HCT116 (cell line): ENCODE results near the gene PRMT2. TPM values are rescaled to one million over a fixed set of nuclear protein-coding genes. Genes with fewer than 3 reads are reported as not detected.

Experiments
- ATAC-seq: fragments of 200-7000 bp; cut with Tn5 transposase; 2 replicates; pipeline ENCODE4 v1.9.1; 2020; ENCODE audit warnings: mild to moderate bottlenecking, moderate library complexity
- BruUV-seq: library from RNA; stranded (reverse); fragments of 400-500 nt; replicated peaks from 2 replicates; lab custom pipeline; 2021; lab: Mats Ljungman, UMichigan
- CTCF ChIA-PET: fragments of 300-600 bp; sonication (Branson Sonifier 250); formaldehyde crosslinking; loops from one replicate; lab custom pipeline; 2021; ENCODE audit warnings: antibody characterized with exemption; lab: Charles Lee
- POLR2A ChIA-PET: fragments of 300-600, 350-600 bp; sonication (Branson Sonifier 250); formaldehyde crosslinking; loops from one replicate; lab custom pipeline; 2021; ENCODE audit warnings: antibody characterized with exemption; lab: Charles Lee
- RAD21 ChIA-PET, 2 experiments: fragments of 300-600 bp; sonication (Branson Sonifier 250); formaldehyde crosslinking; loops; one replicate each; lab custom pipeline; 2023; ENCODE audit warnings: low total read pairs in 2 of 2; ENCODE audit not compliant: uncharacterized antibody in 2 of 2, unreplicated experiment in 2 of 2, low non-redundant PET in 1 of 2; lab: Charles Lee
- DNase-seq: peaks from one replicate; pipeline ENCODE4 v3.0.0-alpha.2; 2010; ENCODE audit warnings: low read depth, low spot score
- H2AFZ ChIP-seq: fragments of 200-600 bp; shearing (Covaris generic), sonication (generic); 2 replicates; pipeline ENCODE4 v1.6.1; 2017; ENCODE audit warnings: low read depth, mixed run types, mixed read lengths, antibody characterized with exemption, low read length; ENCODE audit not compliant: poor library complexity, severe bottlenecking
- H3K27ac ChIP-seq: 2 replicates; pipeline ENCODE4 v1.5.1; 2012; ENCODE audit warnings: low read depth, low read length
- H3K27me3 ChIP-seq: fragments of 200-600 bp; sonication (generic); 2 replicates; pipeline ENCODE4 v1.6.1; 2016; ENCODE audit warnings: mixed run types, low read length, mixed read lengths; ENCODE audit not compliant: insufficient read depth
- H3K36me3 ChIP-seq, 2 experiments: fragments of 200-500 bp in 1 of 2; fragments of 200-600 bp in 1 of 2; sonication (Bioruptor generic) in 1 of 2; sonication (generic) in 1 of 2; 2 replicates each; pipeline versions ENCODE4 v1.5.1 to v1.6.1; 2014 to 2016; ENCODE audit warnings: low read length in 2 of 2, inconsistent platforms in 1 of 2, mixed read lengths in 1 of 2, mixed run types in 1 of 2; ENCODE audit not compliant: insufficient read depth in 2 of 2, control insufficient read depth in 1 of 2
- H3K4me1 ChIP-seq, 2 experiments: fragments of 200-600 bp in 1 of 2; sonication (generic) in 1 of 2; 2 replicates each; pipeline versions ENCODE4 v1.5.1 to v1.6.1; 2012 to 2017; ENCODE audit warnings: low read length in 2 of 2, inconsistent platforms in 1 of 2, mild to moderate bottlenecking in 1 of 2, mixed read lengths in 1 of 2, mixed run types in 1 of 2, moderate library complexity in 1 of 2; ENCODE audit not compliant: insufficient read depth in 2 of 2, control insufficient read depth in 1 of 2
- H3K4me2 ChIP-seq: fragments of 200-600 bp; sonication (generic); 2 replicates; pipeline ENCODE4 v1.6.1; 2017; ENCODE audit warnings: mixed run types, low read length, mixed read lengths
- H3K4me3 ChIP-seq, 2 experiments: fragments of 200-600 bp in 1 of 2; sonication (generic) in 1 of 2; replicated peaks in 1 of 2; 2 replicates each; pipeline ENCODE4 v1.5.1; 2011 to 2016; ENCODE audit warnings: low read length in 2 of 2, control low read depth in 1 of 2, low read depth in 1 of 2, mild to moderate bottlenecking in 1 of 2, mixed read lengths in 1 of 2, mixed run types in 1 of 2
- H3K79me2 ChIP-seq: fragments of 200-600 bp; sonication (generic); 2 replicates; pipeline ENCODE4 v1.6.1; 2017; ENCODE audit warnings: mild to moderate bottlenecking, mixed run types, low read length, moderate library complexity, mixed read lengths; ENCODE audit not compliant: insufficient read depth
- H3K9ac ChIP-seq: fragments of 200-600 bp; sonication (generic); 2 replicates; pipeline ENCODE4 v1.6.1; 2016; ENCODE audit warnings: low read length, mixed read lengths
- H3K9me2 ChIP-seq: fragments of 200-600 bp; sonication (generic), shearing (Covaris generic); 2 replicates; pipeline ENCODE4 v1.6.1; 2017; ENCODE audit warnings: mixed run types, mild to moderate bottlenecking, moderate library complexity; ENCODE audit not compliant: insufficient read depth
- H3K9me3 ChIP-seq, 2 experiments: fragments of 200-500 bp in 1 of 2; fragments of 200-600 bp in 1 of 2; sonication (Bioruptor generic) in 1 of 2; sonication (generic) in 1 of 2; 2 replicates each; pipeline ENCODE4 v1.6.1; 2014 to 2017; ENCODE audit warnings: low read length in 2 of 2, mixed read lengths in 2 of 2, inconsistent platforms in 1 of 2, low read depth in 1 of 2, mild to moderate bottlenecking in 1 of 2, mixed run types in 1 of 2, moderate library complexity in 1 of 2; ENCODE audit not compliant: control insufficient read depth in 1 of 2, insufficient read depth in 1 of 2
- H4K20me1 ChIP-seq: fragments of 200-600 bp; sonication (generic), shearing (Covaris generic); 2 replicates; pipeline ENCODE4 v1.6.1; 2017; ENCODE audit warnings: mixed run types, mild to moderate bottlenecking, moderate library complexity; ENCODE audit not compliant: insufficient read depth
- EGR1 ChIP-seq: IDR thresholded peaks from 2 replicates; pipeline ENCODE4 v1.6.1; 2012; ENCODE audit warnings: low read depth
- EZH2 ChIP-seq: fragments of 200-600 bp; sonication (generic); IDR thresholded peaks from 2 replicates; pipeline ENCODE4 v1.6.1; 2017; ENCODE audit warnings: antibody characterized with exemption, mixed run types
- EZH2phosphoT487 ChIP-seq: fragments of 200-600 bp; IDR thresholded peaks from 2 replicates; pipeline ENCODE4 v1.6.1; 2018; ENCODE audit warnings: antibody characterized with exemption, borderline replicate concordance
- POLR2A ChIP-seq: IDR thresholded peaks from 2 replicates; pipeline ENCODE4 v1.7.0; 2011; ENCODE audit warnings: borderline replicate concordance; ENCODE audit not compliant: insufficient read depth, insufficient read length; ENCODE audit errors: extremely low read depth
- POLR2AphosphoS5 ChIP-seq: IDR thresholded peaks from 2 replicates; pipeline ENCODE4 v1.6.1; 2011; ENCODE audit warnings: mild to moderate bottlenecking, low read depth, low read length, moderate library complexity
- SRF ChIP-seq: IDR thresholded peaks from 2 replicates; pipeline ENCODE4 v1.6.1; 2012; ENCODE audit warnings: low read depth
- intact Hi-C: fragments of 100-400 bp; cut with micrococcal nuclease; formaldehyde crosslinking; loops from 2 replicates; pipeline ENCODE4 v1.10.0; 2022
- total RNA-seq: library from RNA; stranded (reverse); gene quantifications from one replicate; pipeline ENCODE4 v1.2.1, GENCODE V29; 2021; ENCODE audit not compliant: unreplicated experiment
- TF ChIP-seq, protein P1 (sequence below): IDR thresholded peaks from 2 replicates; pipeline ENCODE4 v1.6.1; 2011; ENCODE audit warnings: mild to moderate bottlenecking, low read length, moderate library complexity; ENCODE audit not compliant: insufficient replicate concordance; ENCODE audit errors: extremely low read depth
- TF ChIP-seq, protein P2 (sequence below): IDR thresholded peaks from 2 replicates; pipeline ENCODE4 v1.6.1; 2012

Gene PRMT2
- total RNA-seq, 1 experiment from 2014 or later: 59.1 TPM

DNA sequence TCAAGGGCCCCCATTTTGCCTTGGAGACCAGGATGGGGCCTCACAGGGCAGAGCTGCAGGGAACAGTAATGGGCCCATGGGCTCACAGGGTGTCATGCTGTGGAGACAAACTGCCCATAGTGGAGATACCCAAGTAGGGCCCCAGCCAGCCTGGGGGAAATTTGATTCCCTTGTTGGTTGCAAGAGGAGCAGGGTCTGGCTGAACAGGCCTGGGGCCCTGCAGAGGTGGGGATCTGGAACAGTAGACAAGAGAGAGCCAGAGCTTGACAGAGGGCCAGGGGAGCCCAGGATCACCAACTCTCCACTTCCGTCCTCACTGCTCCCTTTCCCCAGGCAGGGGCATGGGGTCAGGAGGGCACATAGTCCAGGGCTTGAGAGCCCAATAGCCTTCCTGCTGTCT, 39.3 kb upstream of the PRMT2 start:
- no peaks in the 10 kb centered on the region for H3K27me3 ChIP-seq
- no peak overlapping the region for H2AFZ ChIP-seq
- BruUV-seq: no TSS peak
- H3K4me2 ChIP-seq: no peak overlapping the region
- peaks cover 8 to 14% of the 10 kb centered on the region in 2 experiments; a peak in 2 of 4 replicates for H3K9me3 ChIP-seq
- H3K4me1 ChIP-seq: no peaks in the 10 kb centered on the region
- TF ChIP-seq EZH2: no peak
- TF ChIP-seq, protein P1, sequence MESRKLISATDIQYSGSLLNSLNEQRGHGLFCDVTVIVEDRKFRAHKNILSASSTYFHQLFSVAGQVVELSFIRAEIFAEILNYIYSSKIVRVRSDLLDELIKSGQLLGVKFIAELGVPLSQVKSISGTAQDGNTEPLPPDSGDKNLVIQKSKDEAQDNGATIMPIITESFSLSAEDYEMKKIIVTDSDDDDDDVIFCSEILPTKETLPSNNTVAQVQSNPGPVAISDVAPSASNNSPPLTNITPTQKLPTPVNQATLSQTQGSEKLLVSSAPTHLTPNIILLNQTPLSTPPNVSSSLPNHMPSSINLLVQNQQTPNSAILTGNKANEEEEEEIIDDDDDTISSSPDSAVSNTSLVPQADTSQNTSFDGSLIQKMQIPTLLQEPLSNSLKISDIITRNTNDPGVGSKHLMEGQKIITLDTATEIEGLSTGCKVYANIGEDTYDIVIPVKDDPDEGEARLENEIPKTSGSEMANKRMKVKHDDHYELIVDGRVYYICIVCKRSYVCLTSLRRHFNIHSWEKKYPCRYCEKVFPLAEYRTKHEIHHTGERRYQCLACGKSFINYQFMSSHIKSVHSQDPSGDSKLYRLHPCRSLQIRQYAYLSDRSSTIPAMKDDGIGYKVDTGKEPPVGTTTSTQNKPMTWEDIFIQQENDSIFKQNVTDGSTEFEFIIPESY: no peak
- TF ChIP-seq POLR2AphosphoS5: no peak
- no peak for TF ChIP-seq SRF
- no peak for TF ChIP-seq EGR1
- TF ChIP-seq EZH2phosphoT487: no peak
- no peak for TF ChIP-seq POLR2A
- no peak overlapping the region for H3K27ac ChIP-seq
- no peaks in the 10 kb centered on the region for H4K20me1 ChIP-seq
- RAD21 ChIA-PET: no interaction called here
- intact Hi-C loops: no loop called here
- CTCF ChIA-PET: no interaction called here
- H3K36me3 ChIP-seq: no peaks in the 10 kb centered on the region
- H3K4me3 ChIP-seq: no peak overlapping the region
- ATAC-seq: no peak
- no peak overlapping the region for H3K9ac ChIP-seq
- POLR2A ChIA-PET: no interaction called here
- H3K9me2 ChIP-seq: no peaks in the 10 kb centered on the region
- no peak for DNase-seq
- no peaks in the 10 kb centered on the region for H3K79me2 ChIP-seq

DNA sequence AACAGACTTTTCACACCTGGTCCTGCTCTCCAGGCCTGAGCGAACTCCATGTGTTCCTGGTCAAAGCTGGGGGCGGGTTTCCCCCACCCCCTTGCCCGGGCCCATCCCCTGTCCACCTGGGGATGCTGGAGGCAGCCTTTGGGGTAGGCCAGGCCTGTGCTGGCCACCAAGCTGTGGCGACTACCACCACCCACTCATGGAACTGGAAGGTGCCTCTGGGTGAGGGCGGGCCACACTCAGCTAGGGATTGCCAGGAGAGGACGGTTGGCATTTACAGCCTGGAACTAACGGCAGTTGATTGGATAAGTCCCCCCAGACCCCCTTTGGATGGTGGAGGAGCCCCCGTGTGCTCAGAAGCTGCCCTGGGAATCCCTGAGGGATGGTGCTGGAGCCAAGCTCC, 38.4 kb upstream of the PRMT2 start:
- ChIA-PET RAD21 (no interaction called here), POLR2A (no interaction called here), CTCF (no interaction called here)
- Histone ChIP-seq H3K27me3 (no peaks in the 10 kb centered on the region), H3K79me2 (no peaks in the 10 kb centered on the region), H4K20me1 (no peaks in the 10 kb centered on the region), H3K4me1 (no peaks in the 10 kb centered on the region), H3K27ac (no peak overlapping the region), H3K4me2 (no peak overlapping the region), H3K9me3 (peaks cover 8 to 14% of the 10 kb centered on the region in 2 experiments; a peak in 2 of 4 replicates), H3K36me3 (no peaks in the 10 kb centered on the region), H3K9ac (no peak overlapping the region), H3K9me2 (no peaks in the 10 kb centered on the region), H2AFZ (no peak overlapping the region), H3K4me3 (no peak overlapping the region)
- DNase-seq (no peak), ATAC-seq (no peak)
- intact Hi-C loops: no loop called here
- BruUV-seq: no TSS peak
- TF ChIP-seq, protein P2, sequence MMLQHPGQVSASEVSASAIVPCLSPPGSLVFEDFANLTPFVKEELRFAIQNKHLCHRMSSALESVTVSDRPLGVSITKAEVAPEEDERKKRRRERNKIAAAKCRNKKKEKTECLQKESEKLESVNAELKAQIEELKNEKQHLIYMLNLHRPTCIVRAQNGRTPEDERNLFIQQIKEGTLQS: no peak
